Testis (tissue), 3 donors: ENCODE data around the gene APOD. TPM values are rescaled to one million over a fixed set of nuclear protein-coding genes. Genes with fewer than 3 reads are reported as not detected.
"Not testable (repeated sequence)": the region's sequence is repeated elsewhere in the genome, so short reads cannot be mapped to it uniquely, and the experiment has no call there.

Source experiments
- DNase-seq: peaks from one replicate; pipeline ENCODE4 v3.0.0-alpha.2; 2019
- H3K27ac ChIP-seq, 2 donors: fragments of 200-600 bp; sonication (generic); one replicate each; pipeline ENCODE4 v1.5.1; 2019
- H3K27me3 ChIP-seq: fragments of 200-600 bp; sonication (generic); one replicate; pipeline ENCODE4 v1.5.1; 2019
- H3K36me3 ChIP-seq: fragments of 200-600 bp; sonication (generic); one replicate; pipeline ENCODE4 v1.5.1; 2017; ENCODE audit warnings: low read depth; ENCODE audit errors: missing control alignments
- H3K4me1 ChIP-seq: fragments of 200-600 bp; sonication (generic); one replicate; pipeline ENCODE4 v1.5.1; 2019
- H3K4me3 ChIP-seq, 2 donors: fragments of 200-600 bp; sonication (generic); one replicate each; pipeline ENCODE4 v1.5.1; 2017 to 2019
- H3K9me3 ChIP-seq: fragments of 200-600 bp; sonication (generic); one replicate; pipeline ENCODE4 v1.5.1; 2017
- POLR2A ChIP-seq: fragments of 450-650 bp; IDR thresholded peaks from one replicate; pipeline ENCODE4 v1.6.1; 2017; ENCODE audit warnings: antibody characterized with exemption, mild to moderate bottlenecking, moderate library complexity
- WGBS, 2 donors: methylation state at CpG; one replicate each; pipeline ENCODE4 v1.1.5; 2018; 5-methylcytosine and 5-hydroxymethylcytosine counted together
- intact Hi-C: fragments of 100-400 bp; cut with DNase I; formaldehyde crosslinking; loops from one replicate; pipeline ENCODE4 v1.15.1; 2023; ENCODE audit warnings: low total_unique reads
- polyA plus RNA-seq: library from polyadenylated mRNA; stranded (reverse); fragments of 350-450 nt; fragmentation: Illumina TruSeq; extraction: RNeasy Lipid Tissue Mini Kit (QIAGEN cat#74804); gene quantifications from one replicate; pipeline ENCODE4 v1.2.3, GENCODE V29; 2014; ENCODE audit warnings: low read depth, low replicate concordance; ENCODE audit not compliant: insufficient read depth
- total RNA-seq, 2 donors: library from RNA; depleted of rRNA; stranded (reverse); fragments of >200 nt; gene quantifications; one replicate each; pipeline ENCODE4 v1.2.3, GENCODE V29; 2016
- TF ChIP-seq, protein P1 (sequence below), 3 experiments: fragments of 450-650 bp in 2 of 3; fragments of 200-600 bp in 1 of 3; sonication (generic) in 1 of 3; IDR thresholded peaks; one replicate each; pipeline ENCODE4 v1.5.1; 2016 to 2019; ENCODE audit warnings: antibody characterized with exemption in 3 of 3, mild to moderate bottlenecking in 2 of 3, moderate library complexity in 1 of 3

The APOD gene
- total and polyA plus RNA-seq, 3 donors from 2014 or later = 55.0 to 99.8 (median 83.9) TPM

DNA sequence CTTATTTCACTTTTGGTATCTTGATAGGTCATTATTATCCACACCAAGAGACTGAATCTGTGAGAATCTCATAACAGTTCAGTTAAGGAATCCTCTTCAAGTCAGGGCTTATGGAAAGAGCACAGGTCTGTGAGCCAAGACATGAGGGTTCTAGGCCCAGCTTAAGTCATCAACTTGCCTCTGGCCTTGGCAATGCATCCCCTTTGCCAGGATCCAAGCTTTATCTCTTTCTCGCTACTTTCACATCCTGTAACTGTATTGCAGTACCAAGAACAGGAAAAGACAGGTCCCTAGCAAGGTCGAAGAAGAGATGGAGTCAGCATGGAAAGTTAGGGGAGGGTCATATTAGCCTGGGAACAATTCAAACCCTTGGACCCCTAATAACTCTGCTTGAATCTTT is 13.5 kb upstream of the APOD start:
- H3K4me3 ChIP-seq = no peak overlapping the region
- DNase-seq = no peak
- H3K27ac ChIP-seq = no peak overlapping the region
- H3K4me1 ChIP-seq = peaks cover 11% of the 10 kb centered on the region
- H3K36me3 ChIP-seq = no peaks in the 10 kb centered on the region
- intact Hi-C loops = no loop called here
- WGBS, 2 donors = 31 to 40% methylated on average over 2 of the region's 2 CpGs
- no peaks in the 10 kb centered on the region for H3K27me3 ChIP-seq
- no peaks in the 10 kb centered on the region for H3K9me3 ChIP-seq
- TF ChIP-seq POLR2A = no peak
- TF ChIP-seq, protein P1, sequence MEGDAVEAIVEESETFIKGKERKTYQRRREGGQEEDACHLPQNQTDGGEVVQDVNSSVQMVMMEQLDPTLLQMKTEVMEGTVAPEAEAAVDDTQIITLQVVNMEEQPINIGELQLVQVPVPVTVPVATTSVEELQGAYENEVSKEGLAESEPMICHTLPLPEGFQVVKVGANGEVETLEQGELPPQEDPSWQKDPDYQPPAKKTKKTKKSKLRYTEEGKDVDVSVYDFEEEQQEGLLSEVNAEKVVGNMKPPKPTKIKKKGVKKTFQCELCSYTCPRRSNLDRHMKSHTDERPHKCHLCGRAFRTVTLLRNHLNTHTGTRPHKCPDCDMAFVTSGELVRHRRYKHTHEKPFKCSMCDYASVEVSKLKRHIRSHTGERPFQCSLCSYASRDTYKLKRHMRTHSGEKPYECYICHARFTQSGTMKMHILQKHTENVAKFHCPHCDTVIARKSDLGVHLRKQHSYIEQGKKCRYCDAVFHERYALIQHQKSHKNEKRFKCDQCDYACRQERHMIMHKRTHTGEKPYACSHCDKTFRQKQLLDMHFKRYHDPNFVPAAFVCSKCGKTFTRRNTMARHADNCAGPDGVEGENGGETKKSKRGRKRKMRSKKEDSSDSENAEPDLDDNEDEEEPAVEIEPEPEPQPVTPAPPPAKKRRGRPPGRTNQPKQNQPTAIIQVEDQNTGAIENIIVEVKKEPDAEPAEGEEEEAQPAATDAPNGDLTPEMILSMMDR (IDR thresholded peaks at IDR 0.05) = no peak

DNA sequence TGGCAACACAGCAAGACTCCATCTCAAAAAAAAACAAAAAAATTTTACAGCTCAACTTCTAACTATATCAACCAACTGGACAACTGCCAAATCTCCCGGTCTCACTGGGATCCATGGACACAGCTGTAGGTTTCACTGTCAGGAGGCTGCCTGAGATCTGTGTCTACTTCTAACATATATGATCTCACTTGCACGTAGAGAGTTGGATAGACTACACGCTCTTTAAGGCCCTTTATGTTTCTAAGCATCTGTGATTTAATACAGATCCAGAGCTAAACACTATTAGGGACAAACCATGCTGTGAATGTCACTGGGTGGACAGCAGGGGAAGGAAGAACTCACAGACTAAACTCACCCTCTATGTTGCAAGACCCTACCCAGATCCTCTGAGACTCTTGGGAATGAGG is 13.0 kb upstream of the APOD start:
- TF ChIP-seq, protein P1 (IDR thresholded peaks at IDR 0.05) = no peak
- no peak for TF ChIP-seq POLR2A
- no peak overlapping the region for H3K4me3 ChIP-seq
- no peaks in the 10 kb centered on the region for H3K27me3 ChIP-seq
- intact Hi-C loops = no loop called here
- no peaks in the 10 kb centered on the region for H3K36me3 ChIP-seq
- H3K9me3 ChIP-seq = no peaks in the 10 kb centered on the region
- DNase-seq = no peak
- H3K4me1 ChIP-seq = peaks cover 11% of the 10 kb centered on the region
- WGBS, 2 donors = 57 to 59% methylated on average over 3 of the region's 3 CpGs
- H3K27ac ChIP-seq = no peak overlapping the region

DNA sequence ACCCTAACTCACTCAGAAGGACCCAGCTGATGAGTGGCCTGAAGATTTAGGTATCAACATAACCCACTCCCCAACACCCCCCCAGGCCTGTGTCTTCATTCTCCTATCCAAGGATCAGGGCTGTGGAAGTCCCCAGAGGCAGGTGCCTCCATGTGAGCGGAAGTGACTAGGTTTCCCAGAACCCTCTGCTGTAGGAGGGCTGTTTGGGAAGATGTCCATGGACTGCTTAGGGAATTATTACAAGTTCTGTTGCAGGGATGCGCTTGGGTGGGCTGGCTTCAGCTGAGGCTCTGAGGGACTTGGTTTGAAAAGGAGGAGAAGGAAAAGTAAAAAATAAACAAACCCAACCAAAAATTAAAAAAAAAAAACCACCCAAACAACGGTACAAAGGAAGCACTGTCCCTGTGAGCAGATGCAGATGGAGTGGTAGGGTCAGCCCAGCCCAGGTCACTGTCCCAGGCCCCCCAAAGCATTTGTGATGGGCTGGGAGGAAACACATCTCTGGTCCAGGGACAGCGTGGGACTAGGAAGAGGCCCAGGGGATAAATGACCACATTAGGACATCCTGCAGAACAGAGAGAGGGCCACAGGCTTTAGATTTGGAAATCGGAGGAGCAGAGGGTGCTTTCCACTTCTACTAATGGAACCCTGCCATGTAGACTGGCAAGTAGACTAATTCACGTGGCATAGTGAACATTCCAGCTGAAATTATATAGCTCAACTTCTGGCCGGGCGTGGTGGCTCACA is 12.2 kb upstream of the APOD start:
- intact Hi-C loops = no loop called here
- no peak overlapping the region for H3K27ac ChIP-seq
- DNase-seq = no peak

DNA sequence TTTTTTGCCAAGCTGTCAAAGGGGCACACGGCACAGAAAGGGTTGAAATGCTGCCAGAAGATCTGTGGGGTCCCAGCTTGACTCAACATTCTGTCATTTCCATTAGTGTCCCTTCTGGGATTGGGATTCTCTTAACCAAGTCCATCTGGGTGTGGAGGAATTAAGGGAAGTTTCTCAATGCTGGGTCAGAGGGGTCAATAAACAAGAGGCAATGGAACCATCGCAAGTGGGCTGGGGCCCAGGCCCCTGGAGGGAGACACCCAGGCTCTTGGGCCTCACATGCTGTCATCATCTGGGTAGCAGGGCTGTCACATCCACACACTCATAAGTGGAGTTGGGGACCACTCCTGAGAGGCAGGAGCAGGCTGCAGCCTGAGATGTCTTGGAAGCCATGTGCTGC is 8.1 kb upstream of the APOD start:
- DNase-seq = no peak
- Histone ChIP-seq H3K36me3 (no peaks in the 10 kb centered on the region), H3K9me3 (no peaks in the 10 kb centered on the region), H3K4me3 (no peak overlapping the region), H3K4me1 (peaks cover 4% of the 10 kb centered on the region), H3K27me3 (no peaks in the 10 kb centered on the region), H3K27ac (no peak overlapping the region)
- no peak for TF ChIP-seq POLR2A
- TF ChIP-seq, protein P1 (IDR thresholded peaks at IDR 0.05) = no peak
- intact Hi-C loops = no loop called here
- 78 to 79% methylated on average over 2 of the region's 2 CpGs for WGBS, 2 donors

More for the DNA sequence above, 12.2 kb upstream of the APOD start:
- Histone ChIP-seq H3K9me3 (no peaks in the 10 kb centered on the region), H3K4me1 (peaks cover 12% of the 10 kb centered on the region), H3K4me3 (no peak overlapping the region), H3K36me3 (no peaks in the 10 kb centered on the region), H3K27me3 (no peaks in the 10 kb centered on the region)
- WGBS, 2 donors = 72% methylated on average over 8 of the region's 8 CpGs
- TF ChIP-seq POLR2A = no peak
- TF ChIP-seq, protein P1 (IDR thresholded peaks at IDR 0.05) = no peak

DNA sequence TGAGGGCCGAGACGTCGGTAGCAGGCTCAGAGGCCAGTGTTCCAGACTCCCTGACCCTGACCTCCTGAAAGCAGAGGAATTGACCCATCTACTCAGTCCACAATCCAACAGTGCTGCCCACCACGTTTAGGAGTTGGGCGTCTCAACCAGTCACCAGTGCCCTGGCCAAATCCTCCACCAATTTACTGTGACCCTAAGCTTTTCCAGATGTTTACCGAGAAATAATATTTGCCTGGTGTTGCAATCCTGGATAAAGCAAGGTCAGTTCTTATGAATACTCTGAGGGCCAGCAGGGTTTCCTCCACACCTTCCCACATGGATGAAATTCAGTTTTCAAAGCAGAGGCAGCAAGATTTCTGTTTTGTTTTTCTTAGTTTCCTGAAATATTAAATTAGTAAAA is 7.5 kb upstream of the APOD start:
- H3K36me3 ChIP-seq = no peaks in the 10 kb centered on the region
- peaks cover 4% of the 10 kb centered on the region for H3K4me1 ChIP-seq
- TF ChIP-seq POLR2A = no peak
- TF ChIP-seq, protein P1 (IDR thresholded peaks at IDR 0.05) = no peak
- intact Hi-C loops = no loop called here
- no peaks in the 10 kb centered on the region for H3K9me3 ChIP-seq
- peak; percentile 26 for DNase-seq
- no peak overlapping the region for H3K27ac ChIP-seq
- no peak overlapping the region for H3K4me3 ChIP-seq
- 50 to 68% methylated on average over 4 to 6 of the region's 6 CpGs for WGBS, 2 donors
- no peaks in the 10 kb centered on the region for H3K27me3 ChIP-seq

DNA sequence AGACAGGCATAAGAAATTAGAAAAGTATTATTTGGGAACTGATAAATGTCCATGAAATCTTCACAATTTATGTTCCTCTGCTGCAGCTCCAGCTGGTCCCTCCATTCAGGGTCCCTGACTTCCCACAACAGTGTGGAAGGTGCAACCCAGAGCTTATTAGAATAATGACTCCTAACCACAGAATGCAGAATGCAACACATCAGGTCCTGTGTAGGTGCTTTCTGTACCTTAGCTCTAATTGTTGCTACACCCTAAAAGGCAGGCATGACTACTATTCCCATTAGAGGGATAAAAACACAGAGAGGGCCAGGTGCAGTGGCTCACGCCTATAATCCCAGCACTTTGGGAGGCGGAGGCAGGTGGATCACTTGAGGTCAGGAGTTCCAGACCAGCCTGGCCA is 6.6 kb upstream of the APOD start:
- H3K9me3 ChIP-seq, DNase-seq, H3K36me3 ChIP-seq, H3K4me3 ChIP-seq, H3K27ac ChIP-seq, H3K4me1 ChIP-seq, H3K27me3 ChIP-seq, intact Hi-C loops: not testable (repeated sequence)
- WGBS, 2 donors = 91 to 94% methylated on average over 2 of the region's 2 CpGs

DNA sequence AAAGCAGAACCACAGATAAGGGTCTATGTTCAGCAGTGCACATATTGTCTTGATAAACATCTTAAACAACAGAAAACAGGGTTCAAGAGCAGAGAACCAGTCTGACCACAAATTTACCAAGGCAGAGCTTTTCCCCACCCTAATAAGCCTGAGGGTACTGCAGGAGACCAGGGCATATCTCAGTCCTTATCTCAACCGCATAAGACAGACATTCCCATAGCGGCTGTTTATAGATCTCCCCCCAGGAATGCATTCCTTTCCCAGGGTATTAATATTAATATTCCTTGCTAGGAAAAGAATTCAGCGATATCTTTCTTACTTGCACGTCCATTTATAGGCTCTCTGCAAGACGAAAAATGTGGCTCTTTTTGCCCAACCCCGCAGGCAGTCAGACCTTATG is 6.1 kb upstream of the APOD start:
- H3K4me1 ChIP-seq, intact Hi-C loops, H3K27me3 ChIP-seq, H3K4me3 ChIP-seq, H3K27ac ChIP-seq, H3K9me3 ChIP-seq, H3K36me3 ChIP-seq, DNase-seq: not testable (repeated sequence)
- WGBS, 2 donors = 68 to 83% methylated on average over 6 of the region's 6 CpGs
